ENCODE data around the gene TOR1A. TPM values are rescaled to one million over a fixed set of nuclear protein-coding genes. Genes with fewer than 3 reads are reported as not detected.

TOR1A gene
- total RNA-seq, 1 donor from 2014 or later, result 19.2 TPM

DNA sequence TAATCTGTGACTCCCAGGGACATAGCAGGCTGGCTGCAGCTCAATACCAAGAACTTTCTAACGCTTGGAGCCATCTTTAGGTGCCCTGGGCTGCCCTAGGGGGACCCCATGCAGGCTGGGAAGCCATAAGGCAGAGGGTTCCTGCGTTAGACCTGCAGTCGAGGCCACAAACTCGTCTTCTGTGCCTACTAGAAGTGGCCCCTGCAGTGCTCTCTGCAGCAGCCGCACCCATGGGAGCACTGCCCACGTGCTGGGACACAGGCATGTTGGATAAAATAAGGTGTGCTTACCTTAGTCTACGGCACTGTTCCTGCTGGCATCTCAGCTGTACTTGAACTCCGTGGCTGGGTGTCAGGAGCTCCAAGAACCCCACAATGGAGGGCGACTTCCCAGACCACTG is 11.6 kb downstream of the TOR1A start:
- H3K36me3 ChIP-seq (ENCODE audit: control insufficient read depth, insufficient read depth, low read length), result peaks cover 13% of the 10 kb centered on the region
- no peak overlapping the region for H3K4me3 ChIP-seq (ENCODE audit: low read depth, low read length)
- FAIRE-seq (no peak), DNase-seq (ENCODE audit: low read depth) (no peak)
- no peaks in the 10 kb centered on the region for H3K27me3 ChIP-seq (ENCODE audit: control insufficient read depth, insufficient read depth, low read length)
- TF ChIP-seq, protein P1, sequence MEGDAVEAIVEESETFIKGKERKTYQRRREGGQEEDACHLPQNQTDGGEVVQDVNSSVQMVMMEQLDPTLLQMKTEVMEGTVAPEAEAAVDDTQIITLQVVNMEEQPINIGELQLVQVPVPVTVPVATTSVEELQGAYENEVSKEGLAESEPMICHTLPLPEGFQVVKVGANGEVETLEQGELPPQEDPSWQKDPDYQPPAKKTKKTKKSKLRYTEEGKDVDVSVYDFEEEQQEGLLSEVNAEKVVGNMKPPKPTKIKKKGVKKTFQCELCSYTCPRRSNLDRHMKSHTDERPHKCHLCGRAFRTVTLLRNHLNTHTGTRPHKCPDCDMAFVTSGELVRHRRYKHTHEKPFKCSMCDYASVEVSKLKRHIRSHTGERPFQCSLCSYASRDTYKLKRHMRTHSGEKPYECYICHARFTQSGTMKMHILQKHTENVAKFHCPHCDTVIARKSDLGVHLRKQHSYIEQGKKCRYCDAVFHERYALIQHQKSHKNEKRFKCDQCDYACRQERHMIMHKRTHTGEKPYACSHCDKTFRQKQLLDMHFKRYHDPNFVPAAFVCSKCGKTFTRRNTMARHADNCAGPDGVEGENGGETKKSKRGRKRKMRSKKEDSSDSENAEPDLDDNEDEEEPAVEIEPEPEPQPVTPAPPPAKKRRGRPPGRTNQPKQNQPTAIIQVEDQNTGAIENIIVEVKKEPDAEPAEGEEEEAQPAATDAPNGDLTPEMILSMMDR (IDR thresholded peaks at IDR 0.05; ENCODE audit: insufficient read depth, low read length, severe bottlenecking), result no peak

DNA sequence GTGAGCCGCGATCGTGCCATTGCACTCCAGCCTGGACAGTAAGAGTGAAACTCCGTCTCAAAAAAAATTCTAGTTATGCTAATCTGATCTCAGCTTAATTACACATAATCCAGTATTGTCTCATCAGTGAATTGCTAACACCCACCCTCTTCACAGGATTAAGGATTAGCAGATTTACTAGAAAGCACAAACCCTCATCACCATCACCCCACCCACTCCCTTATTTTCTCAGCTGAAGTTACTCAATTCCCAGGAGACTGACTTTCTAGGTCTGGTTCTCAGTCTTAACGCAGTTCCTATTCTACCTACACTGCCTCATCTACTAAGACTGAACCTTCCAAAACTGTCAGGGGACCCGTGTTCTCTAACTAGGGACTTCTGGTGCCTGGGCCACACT is 12.0 kb downstream of the TOR1A start:
- H3K27me3 ChIP-seq (ENCODE audit: control insufficient read depth, insufficient read depth, low read length), result no peaks in the 10 kb centered on the region
- DNase-seq (ENCODE audit: low read depth) (no peak), FAIRE-seq (no peak)
- peaks cover 12% of the 10 kb centered on the region for H3K36me3 ChIP-seq (ENCODE audit: control insufficient read depth, insufficient read depth, low read length)
- no peak overlapping the region for H3K4me3 ChIP-seq (ENCODE audit: low read depth, low read length)
- TF ChIP-seq, protein P1 (IDR thresholded peaks at IDR 0.05; ENCODE audit: insufficient read depth, low read length, severe bottlenecking), result no peak

DNA sequence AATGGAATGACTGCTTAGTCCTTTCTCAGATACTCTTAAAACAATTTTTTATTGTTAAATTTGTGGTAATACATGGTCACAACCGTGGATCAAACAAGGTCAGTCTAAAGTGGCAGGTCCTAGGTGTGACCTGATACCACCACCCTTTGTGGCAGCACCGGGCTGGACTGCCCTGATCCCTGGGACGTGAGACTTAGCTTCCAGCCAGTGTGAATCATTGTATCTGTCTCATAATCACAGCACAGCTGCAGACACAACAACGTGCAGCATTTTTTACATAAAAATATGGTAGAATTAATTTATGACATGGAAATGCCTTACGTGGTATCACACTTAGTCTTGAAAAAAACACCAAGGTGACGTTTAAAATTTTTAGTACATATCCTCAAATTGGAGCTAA is 13.1 kb downstream of the TOR1A start:
- no peak overlapping the region for H3K4me3 ChIP-seq (ENCODE audit: low read depth, low read length)
- DNase-seq (ENCODE audit: low read depth) (no peak), FAIRE-seq (no peak)
- H3K36me3 ChIP-seq (ENCODE audit: control insufficient read depth, insufficient read depth, low read length), result peaks cover 9% of the 10 kb centered on the region
- H3K27me3 ChIP-seq (ENCODE audit: control insufficient read depth, insufficient read depth, low read length), result no peaks in the 10 kb centered on the region
- TF ChIP-seq, protein P1 (IDR thresholded peaks at IDR 0.05; ENCODE audit: insufficient read depth, low read length, severe bottlenecking), result no peak

DNA sequence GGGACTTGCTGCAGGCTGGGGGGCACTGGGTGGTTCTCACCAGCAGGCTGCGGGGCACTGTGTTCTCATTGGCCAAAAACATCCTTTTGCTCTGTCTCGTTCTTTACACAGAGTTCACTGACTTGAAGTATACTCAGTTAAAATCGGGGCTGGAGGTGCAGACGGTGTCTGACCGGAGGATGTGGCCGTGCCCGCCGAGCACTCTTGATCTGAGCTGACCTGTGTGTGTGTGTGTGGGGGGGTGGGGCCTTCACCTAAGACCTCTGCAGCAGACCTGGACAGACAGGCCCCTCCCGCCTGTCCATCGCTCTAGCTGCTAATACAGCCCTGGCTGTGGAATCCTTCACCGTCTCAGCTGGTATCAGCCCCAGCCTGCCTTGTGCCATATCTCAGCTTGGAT is 13.8 kb downstream of the TOR1A start:
- H3K27me3 ChIP-seq (ENCODE audit: control insufficient read depth, insufficient read depth, low read length), result no peaks in the 10 kb centered on the region
- no peak for FAIRE-seq
- DNase-seq (ENCODE audit: low read depth), result no peak

DNA sequence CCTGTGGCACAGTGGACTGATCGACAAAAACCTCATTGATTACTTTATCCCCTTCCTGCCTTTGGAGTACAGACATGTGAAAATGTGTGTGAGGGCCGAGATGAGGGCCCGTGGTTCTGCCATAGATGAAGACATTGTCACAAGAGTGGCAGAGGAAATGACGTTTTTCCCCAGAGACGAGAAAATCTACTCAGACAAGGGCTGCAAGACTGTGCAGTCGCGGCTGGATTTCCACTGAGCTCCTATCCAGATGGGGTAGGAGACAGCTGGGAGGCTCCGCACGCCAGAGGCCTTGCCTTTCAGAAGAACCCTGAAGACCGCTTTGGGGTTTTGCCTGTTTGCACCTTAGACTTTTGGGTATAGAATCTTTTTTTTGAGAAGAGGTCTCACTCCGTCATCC is 14.6 kb downstream of the TOR1A start:
- FAIRE-seq (no peak), DNase-seq (ENCODE audit: low read depth) (no peak)
- Histone ChIP-seq H3K4me3 (ENCODE audit: low read depth, low read length) (no peak overlapping the region), H3K27me3 (ENCODE audit: control insufficient read depth, insufficient read depth, low read length) (no peaks in the 10 kb centered on the region), H3K36me3 (ENCODE audit: control insufficient read depth, insufficient read depth, low read length) (peaks cover 12% of the 10 kb centered on the region)
- TF ChIP-seq, protein P1 (IDR thresholded peaks at IDR 0.05; ENCODE audit: insufficient read depth, low read length, severe bottlenecking), result no peak

More for the DNA sequence above, 13.8 kb downstream of the TOR1A start:
- Histone ChIP-seq H3K36me3 (ENCODE audit: control insufficient read depth, insufficient read depth, low read length) (peaks cover 12% of the 10 kb centered on the region), H3K4me3 (ENCODE audit: low read depth, low read length) (no peak overlapping the region)
- TF ChIP-seq, protein P1 (IDR thresholded peaks at IDR 0.05; ENCODE audit: insufficient read depth, low read length, severe bottlenecking), result no peak

DNA sequence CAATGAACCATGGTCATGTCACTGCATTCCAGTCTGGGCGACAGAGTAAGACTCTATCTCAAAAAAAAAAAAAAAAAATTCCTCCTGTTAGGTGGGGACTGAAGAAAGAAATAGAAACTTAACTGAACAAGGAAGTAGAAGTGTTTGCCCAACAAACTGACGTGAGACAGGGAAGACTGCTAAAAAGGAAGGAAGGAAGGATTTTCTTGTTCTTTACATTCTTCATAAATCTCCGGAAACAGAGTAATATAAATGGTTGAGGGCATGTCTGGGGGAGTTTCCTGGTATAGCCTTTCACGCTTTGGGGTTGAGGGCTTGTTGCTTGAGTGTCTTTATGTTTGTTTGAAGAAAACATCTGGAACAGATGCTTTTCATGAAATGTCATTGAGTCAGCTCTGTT is 17.9 kb downstream of the TOR1A start:
- H3K4me3 ChIP-seq (ENCODE audit: low read depth, low read length), result no peak overlapping the region
- TF ChIP-seq, protein P1 (IDR thresholded peaks at IDR 0.05; ENCODE audit: insufficient read depth, low read length, severe bottlenecking), result no peak
- FAIRE-seq (no peak), DNase-seq (ENCODE audit: low read depth) (no peak)
- H3K36me3 ChIP-seq (ENCODE audit: control insufficient read depth, insufficient read depth, low read length), result peaks cover 8% of the 10 kb centered on the region
- H3K27me3 ChIP-seq (ENCODE audit: control insufficient read depth, insufficient read depth, low read length), result no peaks in the 10 kb centered on the region
